GM19468 (cell line): ENCODE measurements around the gene CSTF2.

ENCODE experiments used
- ATAC-seq: cut with Tn5 transposase; IDR thresholded peaks from one replicate; pipeline ENCODE4 v1.9.1; 2021; ENCODE audit warnings: mild to moderate bottlenecking, moderate library complexity, moderate number of reproducible peaks; ENCODE audit not compliant: unreplicated experiment; ENCODE audit errors: extremely low read depth

Gene CSTF2

GRCh38 chrX:100868273-100868672 lies 48.1 kb downstream of the CSTF2 start:
- ATAC-seq, result no peak

GRCh38 chrX:100870527-100870926 lies 50.3 kb downstream of the CSTF2 start:
- ATAC-seq, result no peak

GRCh38 chrX:100871594-100872560 lies 51.7 kb downstream of the CSTF2 start:
- no peak for ATAC-seq

GRCh38 chrX:100874325-100874724 lies 54.1 kb downstream of the CSTF2 start, which contains the start of gene NOX1:
TSS of gene NOX1 (minus strand) at chrX:100874359. CDS start at chrX:100874139, 220 bp downstream.
- ATAC-seq, result no peak

- ATAC-seq, result no peak
Measured at GRCh38 chrX:100880368-100880767, 60.2 kb downstream of the CSTF2 start.

- ATAC-seq, result no peak
Measured at GRCh38 chrX:100883654-100884053, 63.5 kb downstream of the CSTF2 start.
